NB4 (cell line): Measurements from ENCODE around the gene GPC4.

Source experiments
- CTCF ChIP-seq: IDR thresholded peaks from one replicate; pipeline ENCODE4 v1.5.1; 2012; ENCODE audit warnings: low read depth, low read length
- MAX ChIP-seq: IDR thresholded peaks from 2 replicates; pipeline ENCODE4 v1.6.1; 2011; ENCODE audit warnings: low read depth, low read length
- POLR2A ChIP-seq: IDR thresholded peaks from 2 replicates; pipeline ENCODE4 v1.6.1; 2011; ENCODE audit warnings: mild to moderate bottlenecking; ENCODE audit not compliant: insufficient read length; ENCODE audit errors: extremely low read depth

GRCh38 chrX:133389975-133390374, 25.3 kb downstream of the GPC4 start:
- TF ChIP-seq CTCF (no peak), POLR2A (no peak), MAX (no peak)
